ENCODE results near the gene MDFIC2.
"Not testable (repeated sequence)": the region's sequence is repeated elsewhere in the genome, so short reads cannot be mapped to it uniquely, and the experiment has no call there.

MDFIC2 gene

DNA sequence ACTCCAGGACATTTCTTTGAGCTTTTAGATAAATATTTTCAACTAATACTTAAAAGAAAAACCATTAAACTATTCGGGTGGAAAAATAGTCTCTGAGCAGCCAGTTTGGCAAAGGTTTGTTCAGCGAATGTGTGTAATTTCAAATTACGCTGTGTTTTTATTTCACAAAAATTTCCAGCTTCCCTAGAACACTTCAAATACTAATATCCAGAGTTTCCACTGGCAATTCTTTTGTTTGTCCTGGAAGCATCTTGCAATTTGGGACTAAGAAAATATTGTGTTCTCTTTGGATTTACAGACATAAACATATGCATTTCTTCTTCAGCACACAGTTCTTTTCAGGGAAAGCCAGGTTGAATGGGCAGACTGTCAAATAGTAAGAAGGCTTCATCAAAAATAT is 61.9 kb downstream of the MDFIC2 start:
- no peak for DNase-seq

DNA sequence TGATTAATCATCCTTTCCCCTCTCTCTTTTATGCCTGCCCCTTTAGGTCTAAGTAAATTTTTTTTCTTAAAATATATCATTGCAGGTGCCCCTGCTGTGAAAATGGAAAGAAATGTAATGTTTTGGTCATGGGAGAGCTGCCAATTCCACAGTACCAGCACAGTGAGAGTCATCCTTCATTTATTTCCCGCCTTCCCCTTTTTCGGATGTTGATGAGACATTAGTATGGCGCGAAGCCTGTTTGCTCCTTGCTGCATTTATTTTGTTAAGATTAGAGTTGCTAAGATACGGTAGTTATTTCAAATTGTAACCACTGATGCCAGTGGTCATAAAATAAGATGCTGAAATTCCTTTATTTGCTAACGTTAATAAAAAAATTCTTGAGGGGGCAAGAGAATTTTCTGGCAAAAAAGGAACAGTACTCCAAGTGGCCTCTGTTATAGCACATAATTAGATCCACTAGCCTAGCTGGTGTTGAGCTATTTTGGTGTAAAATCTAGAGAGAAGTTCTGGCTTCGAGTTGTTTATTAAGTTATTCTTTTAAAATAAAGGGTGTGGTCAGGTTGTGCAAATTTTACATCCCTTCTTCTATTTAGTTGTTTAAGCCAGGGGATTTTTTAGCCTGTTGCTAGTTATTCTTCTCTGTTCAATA is 62.8 kb downstream of the MDFIC2 start:
- no peak for DNase-seq

DNA sequence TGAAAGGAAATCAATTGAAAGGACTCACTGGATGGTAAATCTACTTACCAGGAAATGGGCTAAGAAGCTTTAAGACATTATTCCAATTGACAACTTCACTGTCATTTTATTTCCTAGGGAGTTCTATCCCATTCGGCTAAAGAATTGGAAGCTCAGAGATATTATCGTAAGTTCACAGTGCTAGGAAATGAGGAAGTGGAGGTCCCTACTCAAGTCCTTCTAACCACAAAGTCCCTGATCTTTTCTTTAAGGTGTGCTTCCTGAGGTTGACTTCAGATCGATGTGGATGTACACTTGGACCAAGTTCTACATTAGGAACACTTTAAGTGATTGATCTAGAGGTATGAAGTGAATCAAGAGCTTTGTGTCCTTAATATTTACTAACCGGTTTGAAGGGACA is 63.6 kb downstream of the MDFIC2 start:
- no peak for DNase-seq

DNA sequence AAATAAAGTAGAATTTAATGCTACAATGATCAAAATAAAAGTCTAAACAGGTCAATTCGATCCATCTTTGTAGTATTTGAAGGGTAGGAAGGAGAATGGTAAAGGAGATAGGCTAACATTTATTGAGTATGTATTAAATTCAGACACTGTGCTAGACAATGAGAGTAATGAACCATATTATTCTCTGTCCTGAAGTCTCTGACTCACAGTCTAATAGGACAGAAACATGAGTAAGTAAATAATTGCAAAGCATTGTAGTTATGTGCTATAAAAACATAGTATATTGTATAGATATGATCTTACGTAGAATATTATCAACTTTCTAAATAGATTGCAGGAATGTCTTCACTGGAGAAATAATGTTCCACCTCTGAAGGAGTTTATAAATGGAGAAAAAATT is 64.5 kb downstream of the MDFIC2 start:
- no peak for DNase-seq

DNA sequence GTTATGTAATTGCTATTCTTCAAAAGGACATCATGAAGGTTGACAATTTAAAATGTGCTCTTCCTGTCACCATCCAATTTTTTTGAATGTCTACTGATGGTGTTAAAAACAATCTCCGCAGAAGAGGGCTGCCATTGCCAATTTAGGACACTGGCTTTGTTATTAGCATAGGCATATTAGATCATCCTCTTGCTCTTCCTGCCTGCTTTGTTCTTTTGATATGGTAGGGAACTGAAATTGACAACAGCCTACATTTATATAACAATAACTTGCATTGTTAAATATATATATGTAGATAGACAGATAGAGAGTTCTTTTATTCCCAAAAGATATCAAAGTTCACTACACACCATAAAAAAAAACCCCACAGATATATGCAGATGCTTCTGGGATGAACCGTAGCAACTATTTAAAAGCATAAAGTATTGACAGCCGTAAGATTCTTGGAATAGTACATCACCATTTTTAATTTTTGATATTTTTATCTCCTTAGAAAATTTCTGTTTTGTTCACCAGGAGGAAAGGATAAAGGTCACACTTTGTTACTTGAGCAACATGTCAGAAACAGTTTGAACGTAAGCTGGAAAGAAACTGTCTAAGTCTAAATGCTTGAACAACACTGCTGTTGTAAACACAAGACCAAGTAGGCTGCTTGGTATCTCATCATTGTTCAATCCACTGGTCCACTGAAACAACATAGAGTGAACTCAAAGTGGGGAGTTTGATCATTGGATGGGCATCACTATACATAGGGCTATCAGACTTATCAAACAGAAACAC is 66.5 kb downstream of the MDFIC2 start:
- DNase-seq: no peak

DNA sequence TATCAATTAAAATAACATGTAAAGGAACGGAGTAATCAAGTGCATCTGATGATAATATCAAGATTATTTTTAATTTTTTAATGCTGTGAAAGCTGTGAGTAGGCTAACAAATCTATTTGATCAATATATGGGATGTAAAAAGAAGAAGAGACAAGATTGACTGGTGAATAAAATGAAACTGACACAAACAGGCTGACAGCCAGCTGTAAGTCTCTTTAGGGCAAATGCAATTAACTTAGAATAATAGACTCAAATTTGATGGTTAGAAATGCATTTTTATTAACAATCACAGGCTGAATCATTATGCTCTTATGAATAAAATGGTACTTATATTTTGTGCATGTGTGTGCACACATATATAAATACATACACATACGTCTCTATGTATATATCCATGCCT is 68.0 kb downstream of the MDFIC2 start:
- no peak for DNase-seq

DNA sequence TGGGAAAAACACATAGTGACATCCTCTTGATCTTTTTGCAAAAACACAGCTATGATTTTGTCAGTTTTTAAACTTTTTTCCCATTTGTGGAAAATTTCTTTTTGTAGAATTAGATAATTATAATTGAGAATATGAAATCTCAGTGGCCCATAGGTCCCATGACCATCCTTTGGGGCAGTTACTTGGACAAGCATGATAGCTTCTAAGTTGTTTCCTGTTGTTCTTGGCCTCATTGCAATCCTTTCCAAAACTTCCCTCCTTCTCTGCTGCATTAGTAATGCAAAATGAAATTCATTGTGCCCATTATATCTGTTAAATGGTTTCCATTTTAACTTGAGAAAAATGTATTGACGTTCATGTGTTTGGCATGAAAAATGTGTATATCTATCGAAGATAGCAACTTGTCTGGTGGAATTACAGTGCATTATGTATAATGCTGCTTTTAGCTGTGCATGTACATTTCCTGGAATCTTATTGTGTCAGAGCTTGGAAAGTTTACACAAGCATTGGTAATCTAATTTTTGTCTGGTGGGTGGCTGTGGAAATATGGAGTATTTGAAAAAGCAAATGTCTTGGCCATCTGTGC is 70.0 kb downstream of the MDFIC2 start:
- DNase-seq: no peak

DNA sequence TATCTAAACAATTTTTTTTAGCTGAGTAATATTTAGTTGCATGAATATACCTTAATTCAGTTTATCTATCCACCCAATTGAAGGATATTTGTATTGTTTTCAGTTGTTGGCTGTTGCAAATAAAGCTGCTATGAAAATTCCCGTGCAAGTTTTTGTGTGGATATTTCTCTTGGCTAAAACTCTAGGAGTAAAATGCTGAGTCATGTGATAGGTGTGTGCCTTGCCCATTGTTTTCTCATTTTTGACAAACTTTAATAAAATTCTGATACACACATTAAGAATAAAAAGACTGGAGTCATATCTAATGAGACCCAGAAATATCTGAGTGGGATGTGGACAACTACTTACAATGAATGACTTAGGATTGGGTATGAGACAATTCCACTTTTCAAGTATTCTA is 78.6 kb downstream of the MDFIC2 start:
- DNase-seq: no peak

DNA sequence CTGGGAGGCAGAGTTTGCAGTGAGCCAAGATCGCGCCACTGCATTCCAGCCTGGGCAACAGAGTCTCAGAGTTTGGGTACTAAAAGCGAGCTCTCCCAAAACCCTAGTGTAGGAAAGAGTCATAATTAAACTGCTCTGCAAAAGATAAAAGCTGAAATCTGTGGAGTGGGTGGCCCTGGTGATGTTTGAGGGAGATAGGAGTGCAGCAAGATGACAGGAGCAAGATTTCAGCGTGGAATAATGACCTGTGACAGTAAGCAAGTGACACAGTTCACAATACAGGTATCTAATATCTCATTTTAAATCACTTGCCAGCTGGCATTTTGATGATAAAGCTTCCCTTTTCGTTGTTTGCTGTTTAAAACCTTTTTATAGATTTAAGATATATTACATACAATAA is 79.3 kb downstream of the MDFIC2 start:
- DNase-seq: no peak

DNA sequence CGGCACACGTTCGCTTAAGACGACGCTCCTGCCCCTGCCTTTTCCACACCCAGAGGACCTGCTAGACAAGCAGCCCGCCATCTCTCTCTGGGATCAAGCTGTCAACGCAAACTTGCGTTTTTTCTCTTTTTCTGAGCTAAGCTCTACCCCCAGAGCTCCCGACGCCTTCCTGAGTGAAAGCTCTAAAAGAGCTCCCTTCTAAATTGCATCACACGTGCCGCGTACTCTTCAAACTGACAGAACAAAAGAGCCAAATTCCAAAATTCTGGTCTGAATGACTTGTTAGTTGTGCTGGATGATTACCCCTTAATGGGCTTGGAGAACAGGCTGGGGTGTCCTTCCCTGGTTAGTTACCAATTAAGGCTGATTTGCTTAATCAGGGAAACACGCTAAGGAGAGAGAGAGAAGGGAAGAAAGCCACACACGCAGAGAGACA is 81.2 kb downstream of the MDFIC2 start:
- DNase-seq: no peak

DNA sequence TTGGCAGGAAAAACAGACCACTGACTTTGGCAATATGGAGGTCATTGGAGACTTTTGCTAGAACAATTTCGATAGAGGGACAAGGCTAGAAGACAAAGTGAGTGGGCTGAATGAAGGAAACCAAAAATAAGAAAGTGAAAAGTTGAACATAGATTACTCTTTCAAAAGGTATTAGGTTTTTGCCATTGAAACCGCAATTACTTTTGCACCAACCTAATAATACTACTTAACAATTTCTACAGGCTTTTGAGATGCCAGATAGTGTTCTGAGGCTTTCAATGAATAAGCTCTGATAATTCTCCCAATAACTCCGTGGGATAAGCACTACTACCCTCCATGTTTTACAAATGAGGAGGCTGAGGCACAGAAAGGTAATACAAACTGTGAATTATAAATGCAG is 85.0 kb downstream of the MDFIC2 start:
- no peak for DNase-seq

DNA sequence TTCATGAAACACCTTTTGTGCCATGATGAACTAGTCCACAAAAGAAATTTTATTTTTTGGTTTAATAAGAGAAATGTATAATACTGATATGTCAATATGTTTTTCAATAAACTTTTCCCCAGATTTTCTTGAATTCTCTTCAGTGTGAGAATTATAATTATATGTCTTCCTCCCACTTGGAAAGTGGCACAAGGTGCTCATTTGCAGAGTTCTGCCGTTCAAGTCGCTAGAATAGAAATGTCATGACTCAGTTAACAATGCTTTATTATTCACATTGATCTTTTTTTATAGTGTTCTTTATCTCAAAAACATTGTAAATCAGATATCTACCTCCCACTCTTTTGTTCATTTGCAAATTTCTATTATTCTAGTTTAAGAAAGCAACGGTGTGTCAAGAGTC is 87.3 kb downstream of the MDFIC2 start:
- DNase-seq: no peak

DNA sequence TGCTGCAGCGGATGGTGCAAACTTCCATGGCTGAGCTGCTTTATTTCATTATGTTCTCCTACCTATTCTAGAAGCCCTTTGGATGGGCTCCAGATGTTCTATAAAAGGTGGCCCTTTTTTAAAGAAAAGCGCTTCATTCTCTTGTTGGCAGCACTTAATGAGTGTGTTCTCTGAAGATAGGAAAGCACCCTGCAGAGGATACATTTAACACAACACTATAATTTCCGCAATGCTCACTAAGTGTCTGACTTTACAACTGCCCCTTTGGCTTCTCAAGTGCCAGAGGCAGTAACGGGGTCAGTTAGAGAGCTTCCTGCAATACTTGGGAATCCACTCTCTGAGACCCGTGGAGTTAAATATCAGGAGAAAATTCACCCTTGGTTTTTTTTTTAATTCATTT is 88.1 kb downstream of the MDFIC2 start:
- DNase-seq: no peak

DNA sequence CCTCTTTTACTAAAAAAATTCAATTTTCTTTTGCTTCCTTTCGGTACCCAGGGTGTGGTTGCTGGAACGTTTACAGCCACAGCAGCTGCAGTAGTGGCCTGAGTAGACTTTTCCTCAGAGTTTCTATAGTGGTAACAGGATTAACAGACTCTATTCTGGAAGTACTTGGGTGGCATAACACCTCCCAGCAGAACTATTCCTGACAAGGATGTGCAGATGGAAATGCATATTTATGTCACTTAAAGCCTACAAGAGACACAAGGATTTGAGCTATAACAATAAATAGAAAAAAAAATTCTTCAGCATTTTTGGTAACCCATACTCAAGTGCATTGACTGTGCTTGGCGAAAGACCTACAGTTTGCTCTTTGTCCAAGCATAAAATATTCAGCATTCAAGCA is 94.0 kb downstream of the MDFIC2 start:
- no peak for DNase-seq

DNA sequence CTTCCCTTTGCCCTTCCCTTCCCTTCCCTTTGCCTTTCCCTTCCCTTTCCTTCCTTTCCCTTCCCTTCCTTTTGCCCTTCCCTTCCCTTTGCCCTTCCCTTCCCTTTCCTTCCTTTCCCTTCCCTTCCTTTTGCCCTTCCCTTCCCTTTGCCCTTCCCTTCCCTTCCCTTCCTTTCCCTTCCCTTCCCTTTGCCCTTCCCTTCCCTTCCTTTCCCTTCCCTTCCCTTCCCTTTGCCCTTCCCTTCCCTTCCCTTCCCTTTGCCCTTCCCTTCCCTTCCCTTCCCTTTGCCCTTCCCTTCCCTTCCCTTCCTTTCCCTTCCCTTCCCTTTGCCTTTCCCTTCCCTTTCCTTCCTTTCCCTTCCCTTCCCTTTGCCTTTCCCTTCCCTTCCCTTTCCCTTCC is 101.2 kb downstream of the MDFIC2 start:
- not testable (repeated sequence) for DNase-seq

DNA sequence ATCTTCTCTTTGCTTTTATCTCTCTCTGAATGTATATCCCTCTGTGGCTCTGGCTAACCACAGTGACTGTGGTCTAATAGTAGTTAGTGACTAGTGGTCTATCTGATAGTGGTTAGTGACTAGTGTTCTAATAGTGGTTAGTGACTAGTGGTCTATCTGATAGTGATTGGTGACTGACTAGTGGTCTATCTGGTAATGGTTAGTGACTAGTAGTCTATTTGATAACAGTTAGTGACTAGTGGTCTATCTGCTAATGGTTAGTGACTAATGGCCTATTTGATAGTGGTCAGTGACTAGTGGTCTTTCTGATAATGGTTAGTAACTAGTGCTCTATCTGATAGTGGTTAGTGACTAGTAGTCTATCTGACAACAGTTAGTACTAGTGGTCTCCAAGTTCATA is 110.5 kb downstream of the MDFIC2 start:
- DNase-seq: peak; percentile 2

DNA sequence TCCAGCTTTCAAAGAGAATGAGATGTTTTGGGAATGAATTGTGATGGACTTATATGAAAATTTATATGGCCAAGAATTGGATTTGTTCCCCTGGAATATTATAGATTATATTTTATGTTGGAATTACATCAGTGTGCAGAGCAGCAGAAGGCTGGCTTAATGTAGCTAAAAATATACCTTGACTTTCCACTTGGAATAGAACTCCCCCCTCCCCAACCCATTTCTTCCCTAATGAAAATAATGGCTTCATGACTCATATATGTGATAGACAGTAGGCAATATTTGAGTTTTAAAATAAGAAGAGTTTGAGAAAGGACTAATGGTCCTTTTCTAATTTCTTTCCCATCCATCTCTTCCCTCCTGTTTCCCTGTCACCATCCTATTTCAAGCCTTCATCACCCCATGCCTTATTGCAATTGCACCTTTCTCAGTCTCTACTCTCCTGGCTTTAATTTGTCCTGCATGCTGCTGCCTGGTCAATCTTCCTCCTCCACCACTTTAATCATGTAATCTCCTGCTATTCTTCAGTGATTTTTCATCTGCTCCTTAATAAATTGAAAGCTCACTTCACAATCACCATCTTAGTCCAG is 122.5 kb downstream of the MDFIC2 start:
- DNase-seq: no peak

DNA sequence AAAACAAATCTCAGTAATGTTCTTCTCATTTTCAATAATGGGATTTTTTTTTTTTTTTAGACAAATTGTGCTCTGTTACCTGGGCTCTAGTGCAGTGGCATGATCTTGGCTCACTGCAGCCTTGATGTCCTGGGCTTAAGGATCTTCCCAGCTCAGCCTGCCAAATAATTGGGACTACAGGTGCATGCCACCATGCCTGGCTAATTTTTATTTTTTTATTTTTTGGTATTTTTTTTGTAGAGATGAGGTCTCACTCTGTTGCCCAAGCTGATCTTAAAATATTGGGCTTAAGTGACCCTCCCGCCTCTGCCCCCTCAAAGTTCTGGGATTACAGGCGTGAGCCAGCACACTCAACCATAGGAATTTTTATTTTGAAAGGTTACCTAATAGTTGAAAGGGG is 126.2 kb downstream of the MDFIC2 start:
- DNase-seq: no peak

DNA sequence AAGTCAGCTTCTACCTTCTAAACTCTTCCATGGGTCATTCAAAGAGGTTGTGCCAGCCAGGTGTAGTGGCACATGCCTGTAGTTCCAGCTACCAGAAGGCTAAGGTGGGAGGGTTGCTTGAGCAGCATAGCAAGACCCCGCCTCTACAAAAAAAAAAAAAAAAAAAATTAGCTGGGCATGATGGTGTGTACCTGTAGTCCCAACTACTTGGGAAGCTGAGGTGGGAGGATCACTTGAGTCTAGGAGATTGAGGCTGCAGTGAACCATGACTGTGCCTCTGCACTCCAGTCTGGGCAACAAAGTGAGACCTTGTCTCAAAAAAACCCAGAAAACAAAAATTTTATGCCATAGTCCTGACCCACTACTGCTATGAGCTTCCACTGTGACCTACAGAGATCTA is 126.8 kb downstream of the MDFIC2 start:
- no peak for DNase-seq

DNA sequence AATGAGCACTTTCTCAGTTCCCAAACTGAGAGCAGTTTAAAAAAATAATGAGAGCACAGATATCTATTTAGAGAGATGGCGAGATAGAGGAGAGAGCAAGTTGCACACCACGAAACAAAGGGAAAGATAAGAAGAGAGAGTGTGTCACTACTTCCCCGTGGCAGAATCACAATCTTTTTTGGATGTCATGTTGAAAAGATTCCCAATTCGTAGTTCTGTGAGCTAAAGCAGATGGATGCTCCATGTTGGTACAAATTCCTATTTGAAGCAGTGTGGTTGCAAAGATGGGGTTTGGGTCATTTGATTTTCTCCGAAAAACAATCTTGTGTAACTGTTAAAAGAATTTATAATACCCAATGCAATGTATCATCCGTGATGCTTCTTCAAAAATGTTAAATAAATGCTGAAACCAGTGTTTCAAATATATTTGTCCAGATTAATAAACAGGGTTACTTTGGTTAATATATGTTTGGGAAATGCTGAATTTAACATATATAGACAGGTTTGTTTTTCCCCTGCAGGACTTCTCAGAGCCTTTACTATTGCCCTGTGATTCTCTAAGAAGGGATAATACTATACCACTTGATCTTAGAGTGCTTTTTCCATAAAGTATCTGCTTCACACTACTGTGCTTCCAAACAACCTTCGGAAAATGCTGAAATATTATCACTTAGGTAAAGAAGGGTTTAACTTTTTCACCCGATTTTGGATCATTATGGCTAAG is 128.5 kb downstream of the MDFIC2 start:
- no peak for DNase-seq

DNA sequence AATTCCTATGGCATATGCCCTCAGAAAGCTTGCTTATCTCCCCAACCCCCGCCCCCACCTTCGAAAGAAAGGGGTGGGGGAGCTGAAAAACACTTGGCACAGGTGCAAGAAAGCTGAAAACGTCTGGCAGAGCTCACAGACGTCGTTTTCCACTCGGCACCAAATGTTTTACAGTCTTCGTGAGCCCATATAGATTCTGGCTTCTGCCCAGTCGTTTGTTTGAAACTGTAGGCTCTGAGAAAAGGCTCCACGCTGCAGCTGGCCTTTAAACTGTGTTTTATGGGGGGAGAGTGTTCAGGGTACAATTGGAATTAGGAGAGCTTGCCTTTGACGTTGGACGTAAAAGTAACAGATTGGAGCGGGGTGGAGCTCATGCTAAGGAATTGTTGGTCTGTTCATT is 130.3 kb downstream of the MDFIC2 start:
- DNase-seq: no peak

DNA sequence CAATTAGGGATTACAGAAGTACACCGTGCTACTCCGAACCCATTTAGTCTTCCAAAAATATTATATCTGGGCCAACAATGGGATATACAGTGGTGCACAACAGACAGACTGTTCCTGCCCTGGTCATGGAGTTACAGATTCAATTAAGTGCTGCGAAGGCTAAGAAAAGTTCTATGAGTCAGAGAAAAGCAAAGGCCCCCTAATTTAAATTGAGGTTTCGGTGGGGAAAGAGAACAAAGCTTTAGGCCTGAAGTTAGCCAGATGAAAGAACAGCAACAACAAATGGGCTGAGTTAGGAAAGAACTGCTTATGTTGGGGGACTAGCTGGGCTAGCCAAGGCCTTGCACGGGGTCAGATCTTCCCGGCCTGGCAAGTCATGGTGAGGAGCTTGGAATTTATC is 131.8 kb downstream of the MDFIC2 start:
- no peak for DNase-seq

DNA sequence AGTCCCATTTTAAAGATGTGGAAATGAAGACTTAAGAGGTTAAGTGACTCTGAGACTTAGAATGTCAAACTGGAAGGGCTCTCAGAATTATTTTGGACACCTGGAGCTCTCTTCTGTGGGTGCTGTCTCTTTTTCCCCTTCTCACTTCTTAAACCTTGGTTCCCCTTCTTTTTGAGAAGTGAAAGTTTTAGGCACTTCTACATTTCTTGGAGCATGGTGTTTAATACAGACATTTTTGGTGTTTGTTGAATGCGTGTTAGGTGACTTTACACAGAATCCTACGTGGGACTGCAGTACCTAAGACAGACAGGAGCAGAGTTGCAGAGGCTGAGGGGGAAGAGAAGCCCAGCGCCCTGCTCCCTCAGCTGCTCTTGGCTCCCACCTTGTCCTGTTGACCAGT is 133.3 kb downstream of the MDFIC2 start:
- no peak for DNase-seq
